GM21576 (cell line): Measurements from ENCODE around the gene ATP9B.
A peak's percentile ranks its signal among the peaks of the same experiment; 100 is the strongest.

Experiments
- ATAC-seq: cut with Tn5 transposase; IDR thresholded peaks from one replicate; pipeline ENCODE4 v1.9.1; 2021; ENCODE audit warnings: mild to moderate bottlenecking, moderate library complexity; ENCODE audit not compliant: unreplicated experiment

The ATP9B gene

GRCh38 chr18:79403723-79404566, 334.8 kb downstream of the ATP9B start:
- no peak for ATAC-seq

DNA sequence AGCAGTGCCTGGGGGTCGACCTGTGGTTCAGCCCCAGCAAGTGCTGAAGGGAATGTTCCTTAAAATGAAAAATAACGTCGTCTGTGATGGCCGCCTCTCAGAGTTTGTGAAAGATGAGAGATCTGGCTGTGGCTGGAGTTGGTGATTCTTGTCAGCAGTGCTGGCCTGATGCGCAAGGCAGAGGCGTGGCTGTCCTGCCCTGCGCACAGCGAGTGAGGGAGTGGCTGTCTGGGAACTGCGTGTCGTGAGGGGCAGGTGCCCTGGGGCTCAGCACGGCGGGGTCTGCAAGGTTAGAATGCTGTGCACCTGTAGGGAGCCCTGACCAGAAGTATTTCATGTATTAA, 335.3 kb downstream of the ATP9B start:
- no peak for ATAC-seq

DNA sequence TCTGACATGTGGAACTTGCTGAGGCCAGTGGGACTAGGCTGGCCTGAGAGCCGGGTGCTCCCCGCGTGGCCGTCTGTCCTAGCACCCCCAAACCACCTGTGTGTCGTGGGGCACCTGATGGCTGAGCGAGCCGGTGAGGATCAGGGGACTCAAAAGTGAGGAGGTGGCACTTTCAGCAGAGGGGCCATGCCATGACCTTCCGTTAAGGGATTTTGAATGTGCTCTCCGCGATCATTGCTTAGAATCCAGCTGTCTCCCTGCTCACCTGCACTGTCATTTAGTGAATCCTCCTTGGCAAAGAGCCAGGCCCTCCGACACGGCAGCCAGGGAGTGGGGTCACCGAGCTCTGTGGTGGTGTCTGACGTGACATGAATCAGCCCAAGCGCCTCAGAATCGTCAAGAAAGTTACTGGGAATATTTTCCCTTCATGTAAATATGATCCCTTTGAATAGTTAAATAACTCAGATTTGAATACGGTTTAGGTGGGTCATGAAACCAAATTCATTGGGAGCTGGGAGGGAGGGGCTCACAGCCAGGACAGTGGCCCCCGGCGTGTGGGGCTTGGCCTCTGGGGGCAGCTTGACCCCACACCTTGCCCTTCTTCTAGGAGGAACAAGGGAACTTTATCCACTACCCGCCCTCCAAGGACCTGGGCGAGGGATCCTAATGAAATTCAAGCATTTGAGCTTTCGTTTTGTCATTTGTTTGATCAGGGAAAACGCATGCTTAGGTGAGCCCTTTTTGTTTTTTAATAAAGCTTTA, 336.0 kb downstream of the ATP9B start:
- ATAC-seq: no peak

DNA sequence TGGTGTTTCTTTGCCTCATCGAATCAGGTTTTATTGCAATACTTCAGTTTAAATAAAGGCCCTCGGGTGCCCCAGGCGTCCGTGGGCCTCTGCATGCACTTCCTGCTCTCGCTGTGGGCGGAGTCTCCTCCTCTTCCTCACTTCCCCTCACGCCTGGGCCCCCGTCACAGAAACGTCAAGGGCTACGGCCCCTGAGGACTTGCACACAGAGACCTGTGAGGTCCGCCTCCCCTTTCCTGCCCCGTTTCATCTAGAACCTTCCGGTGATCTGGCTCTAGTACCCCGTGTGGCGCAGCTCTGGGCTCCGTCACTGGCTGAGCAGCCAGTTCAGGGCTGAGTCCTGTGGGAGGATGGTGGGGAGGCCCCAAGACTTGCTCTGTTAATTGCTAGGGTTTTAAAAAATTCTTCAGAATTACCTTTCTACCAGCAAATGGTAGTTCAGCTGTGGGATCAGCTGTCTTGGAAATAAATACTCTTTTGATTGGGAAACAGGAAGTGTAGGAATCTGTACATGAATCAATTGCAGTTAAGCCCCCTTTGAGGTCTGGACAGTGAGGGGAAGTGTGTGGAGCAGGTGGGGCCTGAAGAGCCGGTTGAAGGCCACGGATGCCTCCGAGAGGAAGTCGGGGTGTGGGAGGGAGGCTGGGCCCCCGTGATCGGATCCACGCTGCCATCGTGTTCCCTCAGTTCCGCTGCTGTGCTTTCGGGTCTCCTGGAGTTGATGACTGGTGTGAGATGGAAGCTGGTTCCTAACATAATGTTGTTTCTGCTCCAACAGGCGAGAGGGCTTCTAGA, 336.8 kb downstream of the ATP9B start:
- ATAC-seq: peak; percentile 77

DNA sequence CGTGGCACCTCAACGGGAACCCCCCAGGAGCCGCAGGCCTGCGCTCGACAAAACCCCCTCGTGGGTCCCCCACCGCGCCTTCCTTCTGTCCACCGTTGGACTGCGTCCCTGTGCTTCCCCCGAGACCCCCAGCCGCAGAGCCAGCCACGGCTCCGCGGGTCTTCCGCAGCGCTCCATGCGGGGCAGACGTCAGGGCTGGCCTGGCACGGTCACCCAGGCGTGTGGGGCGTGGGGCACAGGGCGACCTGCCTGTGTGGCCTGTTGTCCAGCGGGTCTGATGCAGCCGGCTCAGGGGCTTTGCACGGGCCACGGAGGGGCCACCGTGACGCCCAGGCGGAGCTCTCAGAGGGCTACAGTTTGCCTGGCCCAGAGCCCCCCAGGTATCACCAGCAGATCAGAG, 337.5 kb downstream of the ATP9B start:
- no peak for ATAC-seq

GRCh38 chr18:79409313-79409712, 340.1 kb downstream of the ATP9B start:
- no peak for ATAC-seq

GRCh38 chr18:79410171-79410641, 341.0 kb downstream of the ATP9B start:
- ATAC-seq: no peak

DNA sequence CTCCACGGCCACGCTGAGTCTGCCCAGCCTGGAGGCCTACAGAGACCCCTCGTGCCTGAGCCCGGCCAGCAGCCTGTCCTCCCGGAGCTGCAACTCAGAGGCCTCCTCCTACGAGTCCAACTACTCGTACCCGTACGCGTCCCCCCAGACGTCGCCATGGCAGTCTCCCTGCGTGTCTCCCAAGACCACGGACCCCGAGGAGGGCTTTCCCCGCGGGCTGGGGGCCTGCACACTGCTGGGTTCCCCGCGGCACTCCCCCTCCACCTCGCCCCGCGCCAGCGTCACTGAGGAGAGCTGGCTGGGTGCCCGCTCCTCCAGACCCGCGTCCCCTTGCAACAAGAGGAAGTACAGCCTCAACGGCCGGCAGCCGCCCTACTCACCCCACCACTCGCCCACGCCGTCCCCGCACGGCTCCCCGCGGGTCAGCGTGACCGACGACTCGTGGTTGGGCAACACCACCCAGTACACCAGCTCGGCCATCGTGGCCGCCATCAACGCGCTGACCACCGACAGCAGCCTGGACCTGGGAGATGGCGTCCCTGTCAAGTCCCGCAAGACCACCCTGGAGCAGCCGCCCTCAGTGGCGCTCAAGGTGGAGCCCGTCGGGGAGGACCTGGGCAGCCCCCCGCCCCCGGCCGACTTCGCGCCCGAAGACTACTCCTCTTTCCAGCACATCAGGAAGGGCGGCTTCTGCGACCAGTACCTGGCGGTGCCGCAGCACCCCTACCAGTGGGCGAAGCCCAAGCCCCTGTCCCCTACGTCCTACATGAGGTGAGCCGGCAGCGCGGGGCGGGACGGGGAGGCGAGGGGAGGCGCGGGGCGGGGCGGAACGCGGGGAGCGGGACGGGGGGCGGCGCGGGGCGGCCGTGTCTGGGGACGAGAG, 341.8 kb downstream of the ATP9B start:
- ATAC-seq: no peak

GRCh38 chr18:79411614-79412526, 342.7 kb downstream of the ATP9B start:
- ATAC-seq: no peak

DNA sequence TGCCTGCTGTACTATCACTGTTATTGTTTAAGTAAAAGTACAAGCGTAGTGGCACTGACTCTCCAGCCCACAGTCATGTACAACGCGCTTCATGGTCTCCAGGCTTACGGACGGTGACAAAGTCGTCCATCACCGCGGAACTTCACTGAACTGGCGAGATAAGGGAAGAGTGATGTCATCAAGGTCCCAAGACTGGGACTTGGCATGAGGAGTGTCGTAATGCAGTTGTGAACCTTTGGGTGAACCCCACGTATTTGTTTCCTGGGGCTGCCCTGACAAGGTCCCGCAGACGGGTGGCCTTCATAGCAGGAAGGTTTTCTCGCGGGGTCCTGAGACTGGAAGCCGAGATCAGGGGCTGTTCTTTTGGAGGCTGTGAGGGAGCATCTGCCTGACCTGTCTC, 343.8 kb downstream of the ATP9B start:
- ATAC-seq: no peak

- no peak for ATAC-seq
Measured at GRCh38 chr18:79413426-79413825, 344.2 kb downstream of the ATP9B start.

- ATAC-seq: no peak
Measured at GRCh38 chr18:79413901-79414300, 344.7 kb downstream of the ATP9B start.

DNA sequence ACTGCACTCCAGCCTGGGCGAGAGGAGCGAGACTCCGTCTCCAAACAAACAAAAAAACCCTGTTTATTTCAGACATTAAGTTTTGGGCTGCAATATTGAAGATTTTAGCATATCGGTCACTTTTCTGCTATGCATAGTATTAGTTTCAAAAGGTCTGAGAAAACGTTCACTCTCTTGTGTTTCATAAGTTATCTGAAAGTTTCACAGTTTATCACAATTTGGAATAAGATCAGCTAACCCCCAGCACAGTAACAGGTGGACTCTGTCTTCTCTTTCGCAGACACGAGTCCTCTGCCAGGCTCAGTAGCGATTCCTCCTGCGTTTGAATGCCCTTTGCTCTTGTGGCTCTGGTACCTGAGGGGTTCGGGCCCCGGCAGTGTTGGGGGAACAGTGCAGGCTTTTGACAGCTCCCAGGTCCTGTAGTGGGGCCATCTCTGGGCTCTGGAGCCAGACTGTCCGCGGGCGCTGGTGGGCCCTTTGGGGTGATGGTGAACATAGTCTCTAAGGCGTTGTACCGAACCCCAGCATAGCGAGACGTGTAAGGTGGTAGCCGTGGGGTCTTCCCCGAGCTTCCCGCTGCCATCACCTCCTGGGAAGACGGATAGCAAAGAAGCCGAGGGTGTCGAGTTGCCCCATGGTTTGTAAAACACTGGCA, 347.0 kb downstream of the ATP9B start:
- ATAC-seq: no peak

DNA sequence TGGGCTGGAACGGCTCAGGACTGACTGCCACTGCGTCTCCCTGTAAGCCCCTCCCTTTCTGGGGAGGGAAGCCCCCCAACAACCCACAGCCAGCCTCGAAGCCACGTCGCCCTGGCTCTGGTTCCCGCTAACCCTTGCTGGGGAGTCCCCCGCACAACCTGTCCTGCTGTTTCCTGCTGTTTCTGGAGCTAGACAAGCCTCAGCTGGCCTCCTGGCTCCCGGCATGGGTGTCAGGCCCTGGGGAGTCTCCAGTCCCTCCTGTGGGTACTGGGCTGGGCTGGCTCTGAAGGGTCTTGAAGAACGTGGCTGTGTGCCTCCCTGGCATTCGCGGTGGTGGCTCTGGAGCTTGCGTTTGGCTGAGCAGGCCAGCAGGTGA, 347.5 kb downstream of the ATP9B start:
- ATAC-seq: no peak

- ATAC-seq: no peak
Measured at GRCh38 chr18:79418236-79418635, 349.0 kb downstream of the ATP9B start.

DNA sequence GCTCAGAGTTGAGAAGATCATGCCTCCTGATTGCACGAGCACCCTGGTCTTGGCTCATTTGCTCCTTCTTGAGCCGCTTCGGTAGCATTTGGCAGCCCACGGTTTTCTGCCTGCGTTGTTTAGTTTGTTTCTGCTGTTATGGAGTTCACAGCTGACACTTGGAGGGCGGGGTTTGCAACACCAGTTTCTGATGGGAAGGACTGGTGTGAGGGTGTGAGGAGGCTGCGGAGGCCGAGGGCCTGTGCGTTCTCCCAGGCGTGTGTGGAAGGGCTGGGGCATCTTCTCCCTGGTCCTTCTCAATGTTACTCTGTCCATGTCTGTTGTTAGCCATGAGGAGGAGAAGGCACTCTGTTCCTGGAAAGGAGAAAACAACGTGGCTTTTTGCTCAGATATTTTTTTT, 349.4 kb downstream of the ATP9B start:
- no peak for ATAC-seq

DNA sequence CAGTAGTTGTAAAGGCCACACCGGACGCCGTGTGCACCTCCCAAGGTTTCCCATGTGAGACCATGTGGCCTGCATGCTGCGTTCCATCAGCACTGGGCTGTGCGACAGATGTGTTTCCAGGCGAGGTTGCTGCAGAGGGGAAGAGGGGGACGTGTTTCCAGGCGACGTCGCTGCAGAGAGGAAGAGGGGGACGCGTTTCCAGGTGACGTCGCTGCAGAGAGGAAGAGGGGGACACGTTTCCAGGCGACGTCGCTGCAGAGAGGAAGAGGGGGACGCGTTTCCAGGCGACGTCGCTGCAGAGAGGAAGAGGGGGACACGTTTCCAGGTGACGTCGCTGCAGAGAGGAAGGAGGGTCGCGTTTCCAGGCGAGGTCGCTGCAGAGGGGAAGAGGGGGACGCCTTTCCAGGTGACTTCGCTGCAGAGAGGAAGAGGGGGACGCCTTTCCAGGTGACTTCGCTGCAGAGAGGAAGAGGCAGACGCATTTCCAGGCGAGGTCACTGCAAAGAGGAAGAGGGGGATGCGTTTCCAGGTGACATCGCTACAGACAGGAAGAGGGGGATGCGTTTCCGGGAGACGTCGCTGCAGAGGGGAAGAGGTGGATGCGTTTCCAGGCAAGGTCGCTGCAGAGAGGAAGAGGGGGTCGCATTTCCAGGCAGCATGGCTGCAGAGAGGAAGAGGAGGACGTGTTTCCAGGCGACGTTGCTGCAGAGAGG, 351.0 kb downstream of the ATP9B start:
- ATAC-seq: no peak

GRCh38 chr18:79421275-79421857, 352.2 kb downstream of the ATP9B start:
- no peak for ATAC-seq
